Natural killer cell (primary cell): ENCODE data around the gene GABRG2. TPM values are rescaled to one million over a fixed set of nuclear protein-coding genes. Genes with fewer than 3 reads are reported as not detected.

Experiments
- ATAC-seq, 3 donors: fragments of 150-1000 bp in 2 of 3; fragments of 200-7000 bp in 1 of 3; cut with Tn5 transposase; 1 replicate in 1 of 3; 2 replicates in 2 of 3; pipeline ENCODE4 v1.10.0; 2021; ENCODE audit warnings: mild to moderate bottlenecking in 2 of 3, moderate library complexity in 2 of 3
- DNase-seq, 2 donors: peaks; one replicate each; pipeline versions ENCODE4 v3.0.0 to v3.0.0-alpha.2; 2013 to 2021; ENCODE audit warnings: mixed read lengths in 1 of 2
- H3K27ac ChIP-seq: one replicate; pipeline ENCODE4 v1.5.1; 2013; ENCODE audit warnings: mild to moderate bottlenecking, low read length
- H3K27me3 ChIP-seq: one replicate; pipeline ENCODE4 v1.6.1; 2013; ENCODE audit warnings: low read length; ENCODE audit not compliant: control insufficient read depth, insufficient read depth
- H3K36me3 ChIP-seq: one replicate; pipeline ENCODE4 v1.6.1; 2013; ENCODE audit warnings: low read length; ENCODE audit not compliant: control insufficient read depth, insufficient read depth
- H3K4me1 ChIP-seq: one replicate; pipeline ENCODE4 v1.6.1; 2013; ENCODE audit warnings: low read length; ENCODE audit not compliant: control insufficient read depth, insufficient read depth
- H3K4me3 ChIP-seq: one replicate; pipeline ENCODE4 v1.5.1; 2013; ENCODE audit warnings: low read length
- H3K9me3 ChIP-seq: one replicate; pipeline ENCODE4 v1.6.1; 2013; ENCODE audit warnings: low read length; ENCODE audit not compliant: control insufficient read depth, insufficient read depth
- H3K27ac Mint-ChIP-seq, 2 donors: one replicate each; pipeline ENCODE4 v1.8.0; 2022; ENCODE audit warnings: mild to moderate bottlenecking in 2 of 2, mixed read lengths in 2 of 2, moderate library complexity in 1 of 2
- H3K27me3 Mint-ChIP-seq, 2 donors: one replicate each; pipeline ENCODE4 v1.8.0; 2022; ENCODE audit warnings: low read depth in 2 of 2, mixed read lengths in 2 of 2
- H3K36me3 Mint-ChIP-seq: one replicate; pipeline ENCODE4 v1.8.0; 2022; ENCODE audit warnings: mixed read lengths
- H3K4me1 Mint-ChIP-seq, 2 donors: one replicate each; pipeline ENCODE4 v1.8.0; 2022; ENCODE audit warnings: mixed read lengths in 2 of 2
- H3K4me3 Mint-ChIP-seq: one replicate; pipeline ENCODE4 v1.8.0; 2022; ENCODE audit warnings: mild to moderate bottlenecking, moderate library complexity, mixed read lengths
- H3K9me3 Mint-ChIP-seq, 2 donors: one replicate each; pipeline ENCODE4 v1.8.0; 2022; ENCODE audit warnings: mixed read lengths in 2 of 2
- CTCF ChIP-seq: fragments of 200-600 bp; IDR thresholded peaks from one replicate; pipeline ENCODE4 v1.8.0; 2022; ENCODE audit warnings: antibody characterized with exemption
- WGBS: methylation state at CpG from one replicate; pipeline ENCODE4 v1.1.7; 2013; ENCODE audit warnings: missing lambda C conversion rate; ENCODE audit not compliant: insufficient coverage; 5-methylcytosine and 5-hydroxymethylcytosine counted together
- intact Hi-C: fragments of 100-400 bp; cut with micrococcal nuclease; formaldehyde crosslinking; loops from one replicate; pipeline ENCODE4 v1.14.2; 2022
- total RNA-seq, 4 donors: library from RNA; stranded (reverse); fragments of 120-200 nt in 1 of 4; gene quantifications; one replicate each; pipeline versions ENCODE4 v1.2.3 to v1.2.4, GENCODE V29; 2013 to 2022

Gene GABRG2
- total RNA-seq, 3 donors from 2014 or later (not counting 1 experiment from before 2014, with no cell fraction given) = 1.0 TPM; not detected in 2

GRCh38 chr5:162096448-162096847 is 28.9 kb downstream of the GABRG2 start:
- Mint-ChIP-seq H3K27me3 (no peaks in the 10 kb centered on the region), H3K9me3 (peaks cover 4 to 5% of the 10 kb centered on the region in 2 donors), H3K36me3 (no peaks in the 10 kb centered on the region), H3K27ac (no peak overlapping the region), H3K4me1 (no peaks in the 10 kb centered on the region), H3K4me3 (no peak overlapping the region)
- TF ChIP-seq CTCF = no peak
- ATAC-seq = no peak
- no peaks in the 10 kb centered on the region for H3K4me1 ChIP-seq
- H3K9me3 ChIP-seq = no peaks in the 10 kb centered on the region
- H3K27me3 ChIP-seq = no peaks in the 10 kb centered on the region
- H3K36me3 ChIP-seq = no peaks in the 10 kb centered on the region
- WGBS = no CpG with 5 or more reads among the region's 2 CpGs
- intact Hi-C loops = no loop called here
- no peak overlapping the region for H3K27ac ChIP-seq
- no peak overlapping the region for H3K4me3 ChIP-seq
- no peak for DNase-seq

GRCh38 chr5:162107591-162107990 is 40.0 kb downstream of the GABRG2 start:
- H3K9me3 ChIP-seq = no peaks in the 10 kb centered on the region
- WGBS = 85% methylated on average over 1 of the region's 2 CpGs
- no peak overlapping the region for H3K4me3 Mint-ChIP-seq
- no peaks in the 10 kb centered on the region for H3K4me1 Mint-ChIP-seq
- no peak overlapping the region for H3K4me3 ChIP-seq
- no peak overlapping the region for H3K27ac Mint-ChIP-seq
- no peak for TF ChIP-seq CTCF
- no peaks in the 10 kb centered on the region for H3K36me3 Mint-ChIP-seq
- H3K9me3 Mint-ChIP-seq = peaks cover 4 to 18% of the 10 kb centered on the region in 2 donors
- H3K4me1 ChIP-seq = no peaks in the 10 kb centered on the region
- H3K27ac ChIP-seq = no peak overlapping the region
- intact Hi-C loops = no loop called here
- H3K36me3 ChIP-seq = no peaks in the 10 kb centered on the region
- no peaks in the 10 kb centered on the region for H3K27me3 ChIP-seq
- no peak for ATAC-seq
- no peak for DNase-seq
- H3K27me3 Mint-ChIP-seq = no peaks in the 10 kb centered on the region

- H3K4me3 ChIP-seq = no peak overlapping the region
- H3K36me3 Mint-ChIP-seq = no peaks in the 10 kb centered on the region
- ATAC-seq (no peak), DNase-seq (no peak)
- no peak overlapping the region for H3K4me3 Mint-ChIP-seq
- no peaks in the 10 kb centered on the region for H3K4me1 ChIP-seq
- no peaks in the 10 kb centered on the region for H3K9me3 ChIP-seq
- H3K27ac ChIP-seq = no peak overlapping the region
- H3K36me3 ChIP-seq = no peaks in the 10 kb centered on the region
- intact Hi-C loops = no loop called here
- H3K27me3 Mint-ChIP-seq = no peaks in the 10 kb centered on the region
- 77% methylated on average over 2 of the region's 3 CpGs for WGBS
- H3K9me3 Mint-ChIP-seq = peaks cover 9 to 10% of the 10 kb centered on the region in 2 donors
- no peaks in the 10 kb centered on the region for H3K4me1 Mint-ChIP-seq
- no peak for TF ChIP-seq CTCF
- H3K27ac Mint-ChIP-seq = no peak overlapping the region
- H3K27me3 ChIP-seq = no peaks in the 10 kb centered on the region
Measured at GRCh38 chr5:162119801-162120200, 52.2 kb downstream of the GABRG2 start.

- Mint-ChIP-seq H3K4me1 (no peaks in the 10 kb centered on the region), H3K27me3 (no peaks in the 10 kb centered on the region), H3K27ac (no peak overlapping the region), H3K36me3 (no peaks in the 10 kb centered on the region), H3K4me3 (no peak overlapping the region), H3K9me3 (peaks cover 6 to 16% of the 10 kb centered on the region in 2 donors)
- Histone ChIP-seq H3K9me3 (no peaks in the 10 kb centered on the region), H3K27ac (no peak overlapping the region), H3K27me3 (no peaks in the 10 kb centered on the region), H3K36me3 (no peaks in the 10 kb centered on the region), H3K4me3 (no peak overlapping the region), H3K4me1 (no peaks in the 10 kb centered on the region)
- no peak for TF ChIP-seq CTCF
- intact Hi-C loops = no loop called here
- DNase-seq = no peak
- no peak for ATAC-seq
- WGBS = 45% methylated on average over 1 of the region's 2 CpGs
Measured at GRCh38 chr5:162128117-162128516, 60.5 kb downstream of the GABRG2 start.
